Cardiac septum (tissue), 1 donor: ENCODE data around the gene ZBTB42. TPM values are rescaled to one million over a fixed set of nuclear protein-coding genes. Genes with fewer than 3 reads are reported as not detected.
A peak's percentile ranks its signal among the peaks of the same experiment; 100 is the strongest.

ENCODE experiments used
- DNase-seq: peaks from one replicate; pipeline ENCODE4 v3.0.0-alpha.2; 2020; ENCODE audit warnings: low spot score
- intact Hi-C: fragments of 100-400 bp; cut with DNase I; formaldehyde crosslinking; loops from one replicate; pipeline ENCODE4 v1.14.0; 2022
- long read RNA-seq: library from polyadenylated mRNA; unstranded; transcript quantifications from one replicate; pipeline ENCODE4 v2.0.0, GENCODE V29; 2021
- total RNA-seq: library from RNA; stranded (reverse); fragmentation: NEBNext Ultra II Directional; extraction: Animal tissue kit (Norgen Biotek cat#: 25700); gene quantifications from one replicate; pipeline ENCODE4 v1.2.1, GENCODE V29; 2021
- donor health status: DM: no; HTN: no; CAD: no.

Gene ZBTB42
- total RNA-seq, result 8.6 TPM
- long read RNA-seq, transcript ZBTB42-201 (1 exons, 3,800 nt), result major isoform, 7 of 11 reads
- long read RNA-seq, partial matches to known transcripts, result 0 of 11 reads
- long read RNA-seq, other reads (novel, unspliced or antisense), result 3 of 11 reads

- DNase-seq, result no peak
- intact Hi-C loops, result no loop called here
Measured at GRCh38 chr14:104800771-104801519, at the start of gene ZBTB42. ZBTB42 (plus strand) TSS chr14:104801101; CDS start chr14:104801198, 97 bp downstream.

DNA sequence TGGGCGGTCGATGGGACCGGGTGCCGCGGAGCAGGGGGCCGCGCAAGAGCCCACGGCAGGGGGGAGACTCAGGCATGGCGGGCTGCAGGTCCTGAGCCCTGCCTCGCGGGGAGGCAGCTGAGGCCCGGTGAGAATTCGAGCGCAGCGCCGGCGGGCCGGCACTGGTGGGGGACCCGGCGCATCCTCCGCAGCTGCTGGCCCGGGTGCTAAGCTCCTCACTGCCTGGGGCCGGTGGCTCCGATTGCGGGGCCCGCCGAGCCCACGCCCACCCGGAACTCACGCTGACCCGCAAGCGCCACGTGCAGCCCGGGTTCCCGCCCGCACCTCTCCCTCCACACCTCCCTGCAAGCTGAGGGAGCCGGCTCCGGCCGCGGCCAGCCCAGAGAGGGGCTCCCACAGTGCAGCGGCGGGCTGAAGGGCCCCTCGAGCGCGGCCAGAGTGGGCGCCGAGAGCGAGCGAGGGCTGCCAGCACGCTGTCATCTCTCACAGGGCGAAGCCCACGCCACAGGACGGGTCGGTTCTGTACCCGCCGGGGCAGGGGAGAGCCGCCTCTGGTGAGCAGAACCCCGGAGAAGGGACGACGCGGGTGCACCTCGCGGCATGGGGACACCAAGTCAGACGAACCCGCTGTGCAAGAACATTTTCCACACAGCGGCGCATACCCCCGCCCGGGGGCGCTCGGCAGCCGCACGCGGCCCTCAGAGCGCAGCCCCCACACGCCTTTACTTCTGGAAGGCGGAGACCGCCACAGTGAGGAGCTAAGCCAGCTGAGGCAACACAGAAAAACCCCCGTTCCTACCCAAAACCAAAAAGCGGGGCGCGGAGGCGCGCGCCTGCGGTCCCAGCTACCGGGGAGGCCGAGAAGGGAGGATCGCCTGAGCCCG, 49.1 kb upstream of the ZBTB42 start:
- intact Hi-C loops, result no loop called here

GRCh38 chr14:104752423-104752734, 48.5 kb upstream of the ZBTB42 start:
- intact Hi-C loops, result no loop called here
- DNase-seq, result no peak

More for the DNA sequence above, 49.1 kb upstream of the ZBTB42 start:
- DNase-seq, result no peak

GRCh38 chr14:104752735-104753527, 48.0 kb upstream of the ZBTB42 start, which contains the start of gene SIVA1:
SIVA1 (plus strand) TSS chr14:104753147; CDS start chr14:104753202, 55 bp downstream.
- intact Hi-C loops, result no loop called here
- DNase-seq, result peak; percentile 100

- DNase-seq, result no peak
- intact Hi-C loops, result no loop called here
Measured at GRCh38 chr14:104753528-104754212, 47.2 kb upstream of the ZBTB42 start.

DNA sequence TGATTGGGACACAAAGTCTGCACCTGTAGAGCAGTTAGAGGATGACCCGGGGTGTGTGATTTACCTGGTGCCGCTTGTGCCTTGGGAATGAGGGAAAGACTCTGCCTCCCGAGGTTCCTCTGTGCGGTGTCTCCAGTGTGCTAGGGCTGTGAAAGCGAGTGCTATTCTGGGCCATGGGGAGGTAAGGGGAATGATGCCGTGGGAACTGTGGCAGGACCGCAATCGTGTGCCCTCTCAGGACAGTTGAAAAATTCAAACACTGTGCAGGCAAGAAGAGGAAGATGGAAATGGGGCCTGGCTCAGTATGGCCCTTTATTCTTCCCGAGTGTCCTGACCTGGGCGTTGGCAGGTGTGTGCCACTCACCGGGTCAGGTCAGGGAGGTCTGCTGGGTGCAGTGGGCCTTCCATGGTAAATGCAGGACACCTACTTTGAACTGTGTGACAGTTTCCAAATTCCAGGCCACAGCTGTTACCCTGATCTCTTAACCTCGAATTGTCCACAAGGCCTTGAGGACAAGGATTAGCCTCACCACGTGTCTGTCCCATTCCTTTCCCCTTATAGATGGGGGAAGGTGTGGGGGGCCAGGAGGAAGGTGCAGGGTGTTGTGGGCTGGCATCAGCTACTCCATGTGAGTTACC, 46.6 kb upstream of the ZBTB42 start:
- DNase-seq, result no peak
- intact Hi-C loops, result no loop called here

DNA sequence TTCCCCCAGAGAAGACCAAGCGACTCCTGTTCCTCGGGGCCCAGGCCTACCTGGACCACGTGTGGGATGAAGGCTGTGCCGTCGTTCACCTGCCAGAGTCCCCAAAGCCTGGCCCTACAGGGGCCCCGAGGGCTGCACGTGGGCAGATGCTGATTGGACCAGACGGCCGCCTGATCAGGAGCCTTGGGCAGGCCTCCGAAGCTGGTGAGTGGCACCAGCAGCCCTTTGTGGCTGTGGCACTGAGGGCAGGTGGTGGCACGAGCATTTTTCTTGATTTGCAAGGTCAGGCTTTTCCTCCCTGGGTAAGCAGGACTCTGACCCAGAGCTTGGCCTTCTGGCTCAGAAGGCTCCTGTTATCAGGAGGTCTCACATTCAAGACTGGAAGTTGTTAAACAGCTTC, 45.3 kb upstream of the ZBTB42 start:
- intact Hi-C loops, result no loop called here
- no peak for DNase-seq

DNA sequence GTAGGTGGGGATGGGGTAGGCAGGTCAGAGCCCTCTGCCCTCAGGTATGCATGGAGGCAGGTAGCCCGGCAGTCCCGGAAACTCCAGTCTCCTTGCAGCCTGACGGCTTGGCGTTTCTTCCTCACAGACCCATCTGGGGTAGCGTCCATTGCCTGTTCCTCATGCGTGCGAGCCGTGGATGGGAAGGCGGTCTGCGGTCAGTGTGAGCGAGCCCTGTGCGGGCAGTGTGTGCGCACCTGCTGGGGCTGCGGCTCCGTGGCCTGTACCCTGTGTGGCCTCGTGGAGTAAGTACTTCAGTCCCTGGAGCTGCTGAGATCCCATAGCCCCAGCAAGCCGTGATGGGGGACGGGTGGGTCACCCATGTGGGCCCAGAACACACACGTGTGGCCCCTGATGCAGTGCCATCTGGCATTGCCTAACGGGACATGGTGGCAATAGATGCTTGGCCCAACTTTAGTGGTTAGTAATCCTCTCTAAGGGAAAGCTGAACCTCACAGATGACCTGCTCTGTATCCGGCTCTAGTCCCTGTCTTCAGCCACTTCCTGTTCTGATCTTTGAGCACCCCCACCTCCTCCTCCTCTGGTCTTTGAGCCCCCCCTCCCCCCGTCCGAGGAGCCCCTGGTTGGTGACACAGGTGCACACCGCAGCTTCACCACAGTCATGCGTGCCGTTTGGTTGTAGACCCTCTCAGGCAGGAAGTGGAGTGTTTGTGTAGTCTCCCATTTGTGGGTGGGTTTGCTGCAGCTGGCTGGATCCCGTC, 44.2 kb upstream of the ZBTB42 start:
- intact Hi-C loops, result no loop called here
- DNase-seq, result no peak

- intact Hi-C loops, result no loop called here
- DNase-seq, result no peak
Measured at GRCh38 chr14:104757238-104757585, 43.7 kb upstream of the ZBTB42 start.

GRCh38 chr14:104757681-104758392, 43.1 kb upstream of the ZBTB42 start:
- intact Hi-C loops, result no loop called here
- no peak for DNase-seq

DNA sequence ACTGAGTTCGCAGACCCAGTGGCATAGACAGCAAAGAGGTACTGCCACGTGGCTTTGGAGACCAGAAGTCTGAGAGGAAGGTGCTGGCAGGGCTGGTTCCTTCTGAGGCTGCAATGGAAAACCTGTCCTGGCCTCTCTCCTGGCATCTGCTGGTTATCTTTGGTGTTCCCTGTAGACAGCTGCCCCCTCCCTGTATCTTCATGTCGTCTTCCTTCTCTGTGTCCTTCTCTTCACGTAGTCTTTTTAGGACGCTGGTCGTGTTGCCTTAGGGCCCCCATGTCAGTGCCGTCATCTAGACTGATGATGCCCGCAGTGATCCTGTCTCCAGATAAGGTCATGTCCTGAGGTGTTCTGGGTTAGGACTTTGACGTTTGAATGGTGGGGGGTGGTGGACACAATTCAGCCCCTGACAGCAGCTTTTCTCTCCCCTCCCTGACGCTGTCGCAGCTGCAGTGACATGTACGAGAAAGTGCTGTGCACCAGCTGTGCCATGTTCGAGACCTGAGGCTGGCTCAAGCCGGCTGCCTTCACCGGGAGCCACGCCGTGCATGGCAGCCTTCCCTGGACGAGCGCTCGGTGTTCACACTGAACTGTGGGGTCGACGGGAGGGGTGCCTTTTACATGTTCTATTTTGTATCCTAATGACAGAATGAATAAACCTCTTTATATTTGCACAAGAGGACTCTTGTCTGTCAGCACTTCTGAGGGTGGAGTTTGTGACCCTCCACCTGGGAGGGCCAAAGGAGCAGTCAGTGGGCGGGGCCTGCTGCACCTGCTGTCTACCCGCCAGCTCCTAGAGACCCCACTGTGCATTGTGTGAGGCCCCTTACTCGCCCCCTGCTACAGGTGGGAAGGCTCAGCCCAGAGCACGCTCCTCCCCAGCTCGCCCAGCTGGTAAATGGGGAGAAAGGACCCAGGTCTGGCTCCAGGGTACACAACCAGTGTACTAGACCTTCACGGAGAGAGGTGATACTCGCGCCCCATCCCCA, 41.6 kb upstream of the ZBTB42 start:
- DNase-seq, result no peak
- intact Hi-C loops, result no loop called here

GRCh38 chr14:104765517-104765916, 35.4 kb upstream of the ZBTB42 start:
- intact Hi-C loops, result loop anchor here (10.0 kb wide), 1 partner anchor 279 kb away; no protein-coding TSS in a partner anchor
- no peak for DNase-seq

- intact Hi-C loops, result loop anchor here (10.0 kb wide), 1 partner anchor 278 kb away; no protein-coding TSS in a partner anchor
- DNase-seq, result no peak
Measured at GRCh38 chr14:104766256-104766862, 34.5 kb upstream of the ZBTB42 start.

DNA sequence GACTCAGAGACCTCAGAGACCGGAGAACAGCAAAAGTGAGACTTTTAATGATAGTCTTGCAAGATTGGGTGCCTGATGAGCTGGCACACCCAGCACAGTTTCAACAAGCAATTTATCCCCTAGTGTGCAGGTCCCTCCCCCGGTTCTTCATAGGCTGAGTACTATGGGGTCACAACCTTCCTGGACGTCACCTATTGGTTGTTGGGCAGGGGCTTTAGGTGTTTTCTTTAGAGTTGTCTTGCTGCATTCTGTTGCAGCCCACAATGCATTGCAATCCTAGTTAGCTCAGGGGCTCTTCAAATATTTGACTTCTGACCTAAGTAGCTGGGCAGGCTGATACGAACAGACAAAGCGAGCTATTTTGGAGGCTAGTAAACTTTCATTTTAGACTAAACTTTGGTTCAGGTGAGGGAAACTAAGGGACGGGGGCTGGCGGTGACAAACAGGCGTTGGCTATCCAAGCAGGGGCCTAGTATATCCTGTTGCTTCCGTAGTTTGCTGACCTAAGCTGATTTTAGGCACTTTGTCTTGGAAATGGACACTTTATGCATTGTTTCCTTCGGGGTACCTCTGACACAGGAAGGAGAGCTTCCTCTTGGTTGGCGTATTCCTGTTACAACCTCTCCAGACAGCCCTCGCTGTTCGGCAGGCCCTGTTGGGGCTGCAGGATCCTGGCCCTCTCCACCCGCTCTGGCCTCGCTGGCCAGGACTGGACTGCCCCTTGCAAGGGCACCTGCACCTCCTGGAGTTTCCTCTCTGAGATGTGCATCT, 33.9 kb upstream of the ZBTB42 start:
- intact Hi-C loops, result loop anchor here (10.0 kb wide), 1 partner anchor 278 kb away; no protein-coding TSS in a partner anchor
- DNase-seq, result no peak

- intact Hi-C loops, result loop anchor here (10.0 kb wide), 1 partner anchor 277 kb away; no protein-coding TSS in a partner anchor
- no peak for DNase-seq
Measured at GRCh38 chr14:104767634-104767918, 33.3 kb upstream of the ZBTB42 start.
